Right atrium auricular region (tissue), 2 donors: ENCODE measurements around the gene TTC24. TPM values are rescaled to one million over a fixed set of nuclear protein-coding genes. Genes with fewer than 3 reads are reported as not detected.

Experiments
- DNase-seq: peaks from one replicate; pipeline ENCODE4 v3.0.0-alpha.2; 2019; ENCODE audit warnings: low spot score
- H3K27ac ChIP-seq, 2 donors: fragments of 200-600 bp; sonication (generic); 1 replicate in 1 of 2; 2 replicates in 1 of 2; pipeline ENCODE4 v1.5.1; 2016 to 2019
- H3K27me3 ChIP-seq, 2 donors: fragments of 200-600 bp; sonication (generic); one replicate each; pipeline versions ENCODE4 v1.5.1 to v1.6.0; 2017 to 2019
- H3K36me3 ChIP-seq: fragments of 200-600 bp; sonication (generic); one replicate; pipeline ENCODE4 v1.5.1; 2016
- H3K4me1 ChIP-seq, 2 donors: fragments of 200-600 bp; sonication (generic); one replicate each; pipeline versions ENCODE4 v1.5.1 to v1.6.0; 2017 to 2019
- H3K4me3 ChIP-seq, 2 donors: fragments of 200-600 bp; sonication (generic); 1 replicate in 1 of 2; 2 replicates in 1 of 2; pipeline ENCODE4 v1.5.1; 2017 to 2019; ENCODE audit warnings: mild to moderate bottlenecking in 1 of 2, moderate library complexity in 1 of 2
- H3K9me3 ChIP-seq, 2 donors: fragments of 200-600 bp; sonication (generic); one replicate each; pipeline ENCODE4 v1.5.1; 2019
- total RNA-seq, 2 donors: library from RNA; depleted of rRNA; stranded (reverse); fragments of >200 nt; gene quantifications; one replicate each; pipeline ENCODE4 v1.1.0, GENCODE V29; 2016
- TF ChIP-seq, protein P1 (sequence below), 2 donors: fragments of 200-600 bp; sonication (generic); IDR thresholded peaks; one replicate each; pipeline ENCODE4 v1.5.1; 2019; ENCODE audit warnings: antibody characterized with exemption in 2 of 2

Gene TTC24
- total RNA-seq, 2 donors from 2014 or later, result not detected

- H3K4me3 ChIP-seq, result no peak overlapping the region
- H3K27ac ChIP-seq, result no peak overlapping the region
- no peaks in the 10 kb centered on the region for H3K36me3 ChIP-seq
- DNase-seq, result no peak
- H3K27me3 ChIP-seq, result no peaks in the 10 kb centered on the region
- TF ChIP-seq, protein P1, sequence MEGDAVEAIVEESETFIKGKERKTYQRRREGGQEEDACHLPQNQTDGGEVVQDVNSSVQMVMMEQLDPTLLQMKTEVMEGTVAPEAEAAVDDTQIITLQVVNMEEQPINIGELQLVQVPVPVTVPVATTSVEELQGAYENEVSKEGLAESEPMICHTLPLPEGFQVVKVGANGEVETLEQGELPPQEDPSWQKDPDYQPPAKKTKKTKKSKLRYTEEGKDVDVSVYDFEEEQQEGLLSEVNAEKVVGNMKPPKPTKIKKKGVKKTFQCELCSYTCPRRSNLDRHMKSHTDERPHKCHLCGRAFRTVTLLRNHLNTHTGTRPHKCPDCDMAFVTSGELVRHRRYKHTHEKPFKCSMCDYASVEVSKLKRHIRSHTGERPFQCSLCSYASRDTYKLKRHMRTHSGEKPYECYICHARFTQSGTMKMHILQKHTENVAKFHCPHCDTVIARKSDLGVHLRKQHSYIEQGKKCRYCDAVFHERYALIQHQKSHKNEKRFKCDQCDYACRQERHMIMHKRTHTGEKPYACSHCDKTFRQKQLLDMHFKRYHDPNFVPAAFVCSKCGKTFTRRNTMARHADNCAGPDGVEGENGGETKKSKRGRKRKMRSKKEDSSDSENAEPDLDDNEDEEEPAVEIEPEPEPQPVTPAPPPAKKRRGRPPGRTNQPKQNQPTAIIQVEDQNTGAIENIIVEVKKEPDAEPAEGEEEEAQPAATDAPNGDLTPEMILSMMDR (IDR thresholded peaks at IDR 0.05), result no peak
- H3K4me1 ChIP-seq, result no peaks in the 10 kb centered on the region
- no peaks in the 10 kb centered on the region for H3K9me3 ChIP-seq
Observed at GRCh38 chr1:156560585-156561163, 18.8 kb upstream of the TTC24 start.

- Histone ChIP-seq H3K27ac (no peak overlapping the region), H3K4me3 (no peak overlapping the region), H3K4me1 (no peaks in the 10 kb centered on the region), H3K36me3 (no peaks in the 10 kb centered on the region), H3K27me3 (no peaks in the 10 kb centered on the region), H3K9me3 (no peaks in the 10 kb centered on the region)
- no peak for DNase-seq
- TF ChIP-seq, protein P1 (IDR thresholded peaks at IDR 0.05), result no peak
Observed at GRCh38 chr1:156565519-156565918, 14.0 kb upstream of the TTC24 start.

DNA sequence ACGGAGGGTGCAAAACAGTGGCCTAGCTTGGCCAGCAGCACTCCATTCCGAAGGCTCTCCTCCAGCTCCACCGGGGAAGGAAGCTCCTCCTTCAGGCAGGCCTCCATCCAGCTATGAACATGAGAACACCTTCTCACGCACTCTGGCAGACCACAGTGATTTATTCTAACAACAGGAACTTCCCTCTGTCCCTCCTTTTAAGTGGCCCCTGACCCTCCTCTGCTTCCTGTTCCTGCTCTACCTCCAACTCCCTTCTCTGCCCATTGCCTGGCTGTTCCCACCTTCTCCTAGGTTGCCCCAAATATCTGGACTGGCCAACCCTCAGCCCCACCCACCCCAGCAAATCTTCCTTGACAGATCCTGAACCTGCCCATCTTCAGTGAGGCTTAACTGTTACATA, 13.1 kb upstream of the TTC24 start:
- Histone ChIP-seq H3K4me1 (peaks cover 0 to 4% of the 10 kb centered on the region in 2 donors), H3K36me3 (no peaks in the 10 kb centered on the region), H3K27ac (no peak overlapping the region), H3K9me3 (no peaks in the 10 kb centered on the region), H3K4me3 (no peak overlapping the region), H3K27me3 (no peaks in the 10 kb centered on the region)
- no peak for DNase-seq
- TF ChIP-seq, protein P1 (IDR thresholded peaks at IDR 0.05), result no peak

DNA sequence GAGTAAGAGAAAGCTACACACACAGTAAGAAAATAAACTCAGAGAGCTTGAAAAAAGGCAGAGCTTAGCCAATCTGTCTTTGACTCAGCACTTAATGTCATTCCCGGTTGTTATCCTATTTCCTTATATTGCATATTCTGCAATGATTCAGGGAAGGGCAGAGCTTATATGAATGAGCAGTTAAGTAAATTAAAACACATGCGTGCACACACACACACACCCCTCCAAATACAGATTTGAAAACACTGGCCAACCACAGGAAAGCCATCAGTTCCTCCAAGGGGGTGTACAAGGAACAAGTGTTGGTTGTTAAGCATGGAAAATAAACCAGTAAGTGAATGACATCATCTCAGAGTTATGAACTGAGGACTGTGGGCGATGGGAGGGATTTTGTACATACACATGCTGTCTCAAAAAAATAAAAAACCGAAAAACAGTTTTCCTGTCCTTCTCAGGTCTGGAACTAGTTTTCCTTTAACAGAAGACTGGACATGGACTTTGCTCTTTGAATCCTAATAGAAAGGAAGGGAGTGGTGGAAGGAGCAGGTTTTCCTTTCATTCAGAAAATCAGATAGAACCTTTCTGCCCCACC, 8.2 kb upstream of the TTC24 start:
- no peak overlapping the region for H3K27ac ChIP-seq

DNA sequence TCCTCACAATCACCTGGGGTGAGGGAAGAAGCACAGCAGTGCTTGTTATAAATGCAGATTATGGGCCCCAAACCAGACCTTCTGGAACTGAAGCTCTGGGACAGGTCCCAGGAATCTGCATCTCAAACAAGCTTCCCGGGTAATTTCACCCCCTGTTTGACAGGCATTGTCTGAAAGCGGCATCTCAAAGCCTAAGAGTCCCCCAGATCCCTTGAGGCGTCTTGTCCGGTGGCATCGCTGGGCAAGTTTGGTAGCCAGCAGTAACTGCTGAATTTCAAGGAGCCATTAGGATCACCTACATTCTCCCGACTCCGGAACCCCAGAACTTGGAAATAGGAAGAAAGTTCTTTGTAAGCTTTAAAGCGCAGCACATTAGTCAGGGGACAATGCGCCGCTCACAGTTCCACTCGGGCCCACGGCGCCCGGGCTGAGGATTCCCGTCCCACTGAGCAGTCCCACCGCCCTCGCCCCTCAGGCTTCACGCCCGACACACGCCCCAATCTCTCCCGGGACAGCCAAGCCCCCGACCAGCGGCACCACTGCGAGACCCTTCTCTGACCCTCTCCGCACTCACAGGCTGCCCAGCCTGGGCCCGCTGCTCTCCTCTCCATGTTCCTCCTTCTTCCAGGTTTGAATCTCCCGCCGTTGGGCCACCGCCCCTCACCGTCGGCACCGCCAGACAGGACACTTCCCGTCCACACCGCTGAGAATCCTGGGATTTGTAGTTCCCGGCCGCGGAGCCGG, 7.4 kb upstream of the TTC24 start, which contains the start of gene IQGAP3:
Gene IQGAP3 (minus strand): TSS at position 647 of the 744 bp plus-strand sequence. CDS start 36 bp downstream, at position 611.
- Histone ChIP-seq H3K27me3 (no peaks in the 10 kb centered on the region), H3K27ac (no peak within 1 kb of the TSS), H3K9me3 (no peaks in the 10 kb centered on the region), H3K36me3 (no peaks in the 10 kb centered on the region), H3K4me1 (peaks cover 0 to 19% of the 10 kb centered on the region in 2 donors), H3K4me3 (peak within 1 kb of the TSS; percentile 10 to 45)
- TF ChIP-seq, protein P1 (IDR thresholded peaks at IDR 0.05), result no peak
- DNase-seq, result peak; percentile 73

More for the DNA sequence above, 8.2 kb upstream of the TTC24 start:
- Histone ChIP-seq H3K36me3 (no peaks in the 10 kb centered on the region), H3K27me3 (no peaks in the 10 kb centered on the region), H3K4me3 (no peak overlapping the region), H3K9me3 (no peaks in the 10 kb centered on the region), H3K4me1 (peaks cover 0 to 19% of the 10 kb centered on the region in 2 donors)
- TF ChIP-seq, protein P1 (IDR thresholded peaks at IDR 0.05), result no peak
- no peak for DNase-seq
